NCI-H2029 treated with DMSO at 0.1 percent for 48 hours (cell line): Measurements from ENCODE around the gene ATXN3.

Source experiments
- DNase-seq: peaks from one replicate; lab custom pipeline; 2025; lab: John Stamatoyannopoulos, UW

The ATXN3 gene

DNA sequence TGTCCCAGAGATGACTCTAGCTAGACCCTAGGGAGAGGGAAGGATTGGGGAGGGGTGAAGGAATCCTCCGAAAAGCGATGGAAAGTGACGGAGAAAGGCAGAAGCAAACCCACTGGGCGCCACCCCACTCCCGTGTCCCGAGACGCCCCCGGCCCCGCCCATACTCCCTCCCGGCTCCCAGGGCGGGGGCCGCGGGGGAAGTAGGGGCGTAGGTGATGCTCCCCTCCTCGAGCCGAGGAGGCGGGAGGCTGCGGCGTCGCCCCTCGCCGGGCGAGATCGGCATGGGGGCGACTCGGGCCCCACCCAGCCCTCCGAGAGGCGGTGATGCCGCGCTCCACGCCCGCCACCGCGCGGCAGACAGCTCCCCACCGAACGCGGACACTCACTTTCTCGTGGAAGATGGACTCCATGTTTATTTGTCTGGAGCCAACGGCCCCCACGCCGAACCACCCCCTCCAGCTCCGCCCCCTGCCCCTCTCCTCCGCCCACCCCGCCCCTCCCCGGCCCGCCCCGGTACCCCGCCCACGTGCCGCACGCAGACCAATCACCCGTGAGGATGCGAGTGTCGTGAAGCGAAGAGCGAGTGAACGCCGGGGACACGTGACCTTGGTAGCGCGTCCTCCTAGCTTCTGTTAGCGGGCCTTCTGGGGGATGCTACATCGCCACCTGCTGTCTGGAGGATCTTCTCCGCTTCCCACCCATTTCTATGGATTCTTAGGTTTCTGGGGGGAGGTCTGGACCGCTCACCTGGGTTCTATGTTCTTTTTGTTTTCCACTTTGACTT is at the start of gene ATXN3:
TSS of gene ATXN3 (minus strand) at position 440 of the 784 bp plus-strand sequence. CDS start at position 410, 30 bp downstream.
- DNase-seq, result peak; percentile 63

DNA sequence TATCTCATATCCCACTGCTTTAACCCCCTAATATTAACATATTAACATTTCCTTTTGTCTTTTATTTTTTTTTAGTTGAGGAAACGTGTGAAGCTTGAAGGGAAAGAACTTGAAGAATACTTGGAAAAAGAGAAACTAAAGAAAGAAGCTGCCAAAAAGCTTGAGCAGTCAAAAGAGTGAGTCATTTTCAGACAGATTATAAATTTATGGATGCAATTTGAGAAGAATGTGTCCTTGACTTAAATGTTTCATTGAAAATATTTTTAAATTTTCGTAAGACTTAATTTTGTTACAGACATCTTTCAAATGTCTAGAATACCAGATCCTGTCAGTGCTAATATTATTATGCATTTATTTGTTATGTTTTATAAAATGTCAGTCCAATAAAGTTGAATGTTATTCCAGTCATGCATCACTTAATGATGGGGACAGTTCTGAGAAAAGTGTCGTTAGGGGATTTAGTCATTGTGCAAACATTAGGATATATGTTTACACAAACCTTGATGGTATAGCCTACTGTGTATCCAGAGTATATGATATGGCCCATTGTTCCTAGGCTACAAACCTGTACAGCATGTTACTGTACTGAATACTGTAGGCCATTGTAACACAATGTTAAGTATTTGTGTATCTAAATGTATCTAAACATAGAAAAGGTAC is 48.0 kb upstream of the ATXN3 start:
- DNase-seq, result no peak

DNA sequence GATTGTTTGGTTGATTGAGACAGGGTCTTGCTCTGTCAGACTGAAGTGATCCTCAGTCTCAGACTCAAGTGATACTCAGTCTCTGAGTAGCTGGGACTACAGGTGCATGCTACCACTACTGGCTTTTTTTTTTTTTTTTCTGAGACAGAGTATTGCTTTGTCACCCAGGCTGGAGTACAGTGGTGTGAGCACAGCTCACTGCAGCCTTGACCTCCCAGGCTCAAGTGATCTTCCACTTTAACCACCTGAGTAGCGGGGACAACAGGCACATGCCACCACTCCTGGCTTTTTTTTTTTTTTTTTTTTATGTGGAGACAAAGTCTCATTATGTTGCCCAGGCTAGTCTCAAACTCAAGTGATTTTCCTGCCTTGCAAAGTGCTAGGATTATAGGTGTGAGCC is 47.2 kb upstream of the ATXN3 start:
- DNase-seq, result no peak

DNA sequence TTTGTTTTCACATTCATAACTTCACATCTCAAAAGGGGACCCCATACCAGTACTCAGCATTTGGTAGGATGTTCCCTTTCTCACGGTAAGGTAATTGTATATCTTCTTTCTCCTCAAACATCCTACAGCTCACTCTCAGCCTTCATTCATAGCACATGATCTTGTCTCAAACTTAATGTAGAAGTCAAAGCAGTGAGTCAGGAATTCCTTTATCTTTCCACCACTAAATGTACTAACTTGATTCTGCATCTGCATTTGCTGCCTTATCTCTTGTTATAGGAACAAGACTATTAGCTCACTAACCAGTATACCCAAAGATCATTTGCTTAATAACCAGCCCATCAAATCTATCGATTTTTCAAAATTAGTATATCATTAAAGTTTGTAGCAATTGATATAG is 38.3 kb upstream of the ATXN3 start:
- no peak for DNase-seq

DNA sequence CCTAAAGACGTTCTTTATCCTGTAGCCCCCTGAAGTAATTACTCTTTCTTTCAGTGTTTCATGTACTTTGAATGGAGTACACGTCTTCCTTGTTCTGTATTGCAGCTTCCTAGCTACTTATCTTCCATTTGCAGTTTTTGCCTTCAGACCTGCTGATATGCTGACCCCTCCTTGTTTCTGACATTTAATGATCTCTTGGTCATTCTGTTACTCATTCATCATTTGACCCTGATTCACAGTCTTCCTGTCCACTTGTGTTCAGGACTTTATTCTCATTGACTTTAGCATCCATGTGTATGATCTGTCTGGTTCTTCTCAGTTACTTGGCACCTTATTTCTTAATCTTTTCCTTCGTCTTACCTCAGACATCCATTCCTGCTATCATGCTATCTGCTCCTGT is 37.6 kb upstream of the ATXN3 start:
- no peak for DNase-seq

DNA sequence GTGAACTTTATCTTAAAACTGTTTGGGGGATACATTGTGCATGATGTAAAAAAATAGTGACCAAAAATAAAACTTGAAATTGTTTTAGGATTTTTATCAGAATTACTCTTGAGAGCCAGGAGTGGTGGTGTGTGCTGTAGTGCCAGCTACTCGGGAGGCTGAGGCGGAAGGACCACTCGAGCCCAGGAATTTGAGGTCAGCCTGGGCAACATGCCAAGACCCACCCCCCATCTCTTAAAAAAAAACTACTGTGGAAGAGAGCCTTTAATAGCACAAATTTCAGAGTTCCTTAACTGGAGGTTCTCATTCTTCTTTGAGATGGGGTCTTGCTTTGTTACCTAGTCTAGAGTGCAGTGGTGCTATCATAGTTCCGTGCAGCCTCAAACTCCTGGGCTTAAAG is 36.9 kb upstream of the ATXN3 start:
- no peak for DNase-seq

DNA sequence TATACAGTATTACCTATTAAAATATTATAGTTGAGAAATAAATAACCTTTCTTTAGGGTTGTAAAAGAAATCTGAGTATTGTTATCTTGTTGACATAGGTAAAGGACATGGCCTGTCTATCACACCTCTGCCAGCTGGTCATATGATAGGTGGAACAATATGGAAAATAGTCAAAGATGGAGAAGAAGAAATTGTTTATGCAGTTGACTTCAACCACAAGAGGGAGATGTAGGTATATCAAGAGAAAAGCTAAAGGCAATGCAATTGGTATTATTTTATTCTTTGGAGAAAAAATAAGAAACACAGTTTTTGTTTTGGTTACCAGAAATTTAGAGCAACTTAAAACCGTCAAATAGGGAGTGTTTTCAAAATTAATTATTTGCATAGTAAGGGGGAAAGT is 28.9 kb upstream of the ATXN3 start:
- DNase-seq, result peak; percentile 20

DNA sequence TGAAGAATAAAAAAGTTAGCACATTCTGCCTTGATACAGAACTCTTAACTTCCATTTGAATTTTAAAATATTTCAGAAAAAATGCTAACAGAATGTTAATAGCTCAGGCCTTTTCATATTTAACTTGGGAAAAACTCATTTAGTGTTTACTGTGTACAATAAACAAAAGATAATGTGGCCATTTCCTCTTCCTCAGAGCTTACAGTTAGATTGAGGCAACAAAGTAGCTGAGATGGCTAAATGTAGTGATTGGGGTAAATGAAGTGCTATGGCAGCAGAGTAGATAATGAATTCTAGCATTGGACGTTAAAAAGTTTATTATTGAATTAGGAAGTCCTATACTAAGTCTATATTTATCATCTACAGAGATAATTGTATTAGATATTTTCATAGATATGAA is 28.1 kb upstream of the ATXN3 start:
- no peak for DNase-seq

DNA sequence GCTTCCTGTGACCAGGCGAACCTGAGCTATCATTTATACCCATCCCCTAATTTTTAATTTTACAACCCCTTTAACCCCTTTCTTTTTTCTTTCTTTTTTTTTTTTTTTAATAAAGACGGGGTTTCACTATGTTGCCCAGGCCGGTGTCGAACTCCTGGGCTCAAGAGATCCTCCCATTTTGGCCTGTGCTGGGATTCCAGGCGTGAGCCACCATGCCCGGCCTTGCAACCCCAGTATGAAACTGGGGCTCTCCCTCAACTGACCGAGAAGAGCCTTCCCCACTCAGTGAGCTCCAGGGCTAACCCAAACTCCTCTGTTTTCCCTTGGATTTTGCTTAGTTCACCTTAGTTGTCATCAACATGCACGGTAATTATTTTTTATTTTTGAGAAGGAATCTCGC is 16.4 kb upstream of the ATXN3 start:
- DNase-seq, result no peak

DNA sequence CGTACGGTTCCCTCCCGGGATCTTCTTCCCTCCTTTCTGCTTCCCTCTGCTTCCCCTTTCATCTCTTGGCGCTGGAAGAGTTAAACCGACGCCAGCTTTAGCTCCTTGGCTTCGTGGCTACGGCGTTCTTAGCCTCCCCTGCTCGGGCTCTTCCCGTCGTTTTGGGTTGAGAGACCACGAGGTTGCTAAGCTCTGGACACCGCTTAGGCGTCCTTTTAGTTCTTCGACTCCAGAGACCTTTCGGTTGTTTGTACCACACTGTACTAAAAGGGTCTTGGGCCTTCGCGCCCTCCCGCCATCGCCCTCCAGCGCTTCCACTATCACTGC is 15.9 kb upstream of the ATXN3 start:
- no peak for DNase-seq

DNA sequence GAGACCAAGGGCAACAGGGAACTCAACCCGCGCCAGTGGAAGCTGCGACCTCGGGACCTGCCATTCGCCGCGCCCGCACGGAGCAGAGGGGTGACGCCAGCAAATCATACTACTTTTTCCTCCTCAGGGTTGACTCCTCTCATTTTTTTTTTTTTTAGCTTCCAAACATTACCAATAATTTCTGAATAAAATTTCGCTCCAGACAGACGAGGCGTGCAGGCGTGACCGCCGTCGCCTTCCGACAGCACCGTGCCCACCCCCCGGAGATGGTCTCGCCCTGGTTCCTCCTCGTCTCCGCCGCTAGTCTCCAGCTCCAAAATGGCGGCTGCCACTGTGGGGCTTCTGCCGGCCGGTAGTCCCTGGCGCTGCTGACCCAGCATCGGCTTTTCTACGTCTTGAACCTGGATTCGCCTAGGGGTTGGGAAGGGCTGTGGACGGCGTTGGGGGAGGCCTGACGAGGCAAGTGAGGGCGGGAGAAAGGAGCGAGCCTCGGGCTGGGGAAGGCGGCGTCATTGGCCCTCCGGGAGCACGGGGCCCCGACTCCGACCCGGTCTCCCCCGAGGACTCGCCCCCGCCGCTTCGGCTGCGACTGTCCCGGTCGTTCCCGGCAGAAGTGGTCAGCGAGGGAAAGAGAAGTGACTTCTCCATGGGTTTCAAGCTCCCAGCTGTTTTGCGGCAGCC is 15.4 kb upstream of the ATXN3 start, which contains the start of the genes CPSF2 and NDUFB1:
TSS of gene CPSF2 (plus strand) at position 300 of the 681 bp plus-strand sequence. CDS start 9,016 bp downstream, outside the sequence.
TSS of gene NDUFB1 (minus strand) at position 37 of the 681 bp plus-strand sequence. CDS start 4,069 bp downstream, outside the sequence.
- DNase-seq, result peak; percentile 55

DNA sequence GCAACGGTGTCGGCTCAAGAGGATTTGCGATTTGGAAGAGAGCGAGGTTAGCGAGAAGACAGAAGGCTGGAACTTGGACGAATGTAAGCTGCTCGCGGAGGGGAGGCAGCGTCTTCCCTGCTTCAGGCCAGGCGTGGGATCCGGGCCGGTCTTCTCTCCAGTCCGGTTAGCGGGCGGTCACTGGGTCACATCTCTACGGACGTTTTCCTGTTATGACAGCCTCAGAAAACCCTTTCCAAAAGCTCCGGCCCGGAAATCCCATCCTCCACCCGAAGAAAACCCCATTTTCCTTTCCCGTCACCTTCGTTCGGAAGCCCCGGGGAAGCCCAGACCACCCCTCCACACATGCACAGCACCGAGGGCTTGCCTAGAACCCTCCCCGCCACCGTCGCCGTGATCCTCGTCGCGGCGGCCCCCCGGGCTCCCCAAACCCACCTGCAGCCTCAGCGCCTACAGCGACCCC is 14.9 kb upstream of the ATXN3 start:
- no peak for DNase-seq

DNA sequence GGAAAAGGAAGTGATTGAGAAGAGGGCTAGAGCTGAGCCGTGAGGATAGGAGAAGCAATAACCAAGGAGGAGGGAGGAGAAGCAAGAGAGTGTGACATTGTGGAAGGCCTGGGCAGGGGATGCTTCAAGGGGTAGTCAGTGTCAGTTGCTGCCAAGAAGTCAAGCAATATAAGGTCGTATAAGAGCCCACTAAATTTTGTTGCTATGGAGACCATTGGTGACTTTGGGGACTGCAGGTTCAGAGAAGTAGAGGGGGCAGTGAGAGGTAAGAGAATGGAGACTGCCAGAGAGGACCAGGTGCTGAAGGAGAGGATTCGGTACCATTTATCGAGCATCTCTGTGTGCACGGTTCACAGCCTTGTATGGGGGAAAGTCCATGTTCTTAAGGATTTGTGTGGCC is 3.1 kb upstream of the ATXN3 start:
- no peak for DNase-seq

DNA sequence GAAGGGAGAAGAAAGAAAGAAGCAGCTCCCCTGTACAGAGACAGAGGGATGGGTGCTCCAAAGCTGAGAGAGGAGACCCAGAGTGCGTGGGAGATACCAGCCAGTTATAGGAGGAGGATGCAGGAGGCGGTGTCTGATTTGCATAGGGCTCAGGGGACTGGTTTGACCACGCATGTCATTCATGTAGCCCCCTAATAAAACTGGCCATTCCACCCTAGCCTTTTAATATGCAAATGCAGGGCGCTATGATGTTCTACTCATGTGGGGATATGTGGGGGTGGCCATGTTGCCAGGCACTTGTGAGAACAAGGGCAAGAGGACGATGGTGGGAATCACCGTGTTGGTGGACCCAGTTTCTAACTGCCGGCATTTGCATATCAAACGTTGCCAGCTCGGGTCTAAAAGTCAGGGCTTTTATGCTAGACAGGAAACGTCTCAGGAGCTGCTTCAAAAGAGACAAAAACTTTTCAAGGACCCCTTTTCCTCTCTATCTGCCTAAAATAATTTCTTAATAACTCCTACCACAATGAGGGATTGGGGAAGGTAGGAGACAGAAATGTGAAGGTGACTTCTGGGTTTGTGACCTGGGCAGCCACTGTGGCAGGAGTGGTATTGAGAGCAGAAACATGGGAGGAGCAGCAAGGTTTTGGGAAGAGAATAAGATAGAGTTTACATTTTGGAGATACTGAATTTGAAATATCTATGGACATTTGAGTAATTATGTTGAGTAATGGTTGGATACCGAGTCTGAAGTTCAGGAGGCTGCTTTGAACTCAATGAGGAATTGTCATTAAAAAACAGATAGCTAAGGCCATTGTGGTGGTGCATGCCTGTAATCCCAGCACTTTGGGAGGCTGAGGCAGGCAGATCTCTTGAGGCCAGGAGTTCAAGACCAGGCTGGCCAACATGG is 2.2 kb upstream of the ATXN3 start:
- DNase-seq, result no peak

DNA sequence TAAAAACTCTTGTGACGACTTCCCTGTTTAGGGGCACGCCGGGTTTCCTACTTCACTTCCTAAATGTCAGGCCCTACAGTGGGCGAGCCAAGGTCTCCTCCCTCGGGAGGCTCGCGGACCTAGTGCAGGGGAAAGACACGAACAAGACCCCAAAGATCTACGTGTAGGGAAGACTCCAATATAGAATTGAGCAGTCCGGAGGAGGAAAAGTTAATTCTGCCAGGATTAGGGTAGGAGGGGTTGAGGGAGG is 564 bp downstream of the ATXN3 start:
- DNase-seq, result no peak

DNA sequence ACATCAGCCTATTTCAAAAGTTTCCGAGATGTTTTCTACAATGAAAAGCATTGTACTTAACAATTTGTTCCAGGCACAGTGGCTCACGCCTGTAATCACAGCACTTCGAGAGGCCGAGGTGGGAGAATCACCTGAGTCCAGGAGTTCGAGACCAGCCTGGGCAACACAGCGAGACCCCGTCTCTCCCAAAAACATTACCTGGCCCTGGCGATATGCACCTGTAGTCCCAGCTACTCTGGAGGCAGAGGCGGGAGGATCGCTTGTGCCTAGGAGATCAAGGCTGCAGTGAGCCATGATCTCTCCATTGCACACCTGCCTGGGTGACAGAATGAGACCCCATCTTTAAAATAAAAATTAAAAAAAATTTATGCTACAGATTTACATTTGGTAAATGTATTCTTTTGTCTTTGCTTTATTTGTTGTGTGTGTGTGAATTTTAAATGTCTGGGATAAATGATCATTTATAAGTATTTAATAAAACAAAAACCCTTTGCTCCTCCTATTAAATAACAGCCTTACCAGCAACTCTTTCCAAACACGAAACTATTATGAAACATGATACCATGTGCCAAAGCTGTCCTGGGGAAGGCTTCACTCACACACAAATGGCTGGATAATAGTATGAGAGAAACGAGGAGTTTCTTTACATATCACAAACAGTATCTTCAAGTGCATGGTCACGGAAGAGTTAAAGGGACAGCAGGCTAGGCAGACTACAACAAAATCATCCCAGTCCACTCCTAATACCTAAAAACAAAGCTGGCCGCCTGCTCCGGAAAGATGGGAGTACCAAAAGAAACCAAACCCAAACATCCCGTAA is 1.1 kb downstream of the ATXN3 start:
- DNase-seq, result no peak

DNA sequence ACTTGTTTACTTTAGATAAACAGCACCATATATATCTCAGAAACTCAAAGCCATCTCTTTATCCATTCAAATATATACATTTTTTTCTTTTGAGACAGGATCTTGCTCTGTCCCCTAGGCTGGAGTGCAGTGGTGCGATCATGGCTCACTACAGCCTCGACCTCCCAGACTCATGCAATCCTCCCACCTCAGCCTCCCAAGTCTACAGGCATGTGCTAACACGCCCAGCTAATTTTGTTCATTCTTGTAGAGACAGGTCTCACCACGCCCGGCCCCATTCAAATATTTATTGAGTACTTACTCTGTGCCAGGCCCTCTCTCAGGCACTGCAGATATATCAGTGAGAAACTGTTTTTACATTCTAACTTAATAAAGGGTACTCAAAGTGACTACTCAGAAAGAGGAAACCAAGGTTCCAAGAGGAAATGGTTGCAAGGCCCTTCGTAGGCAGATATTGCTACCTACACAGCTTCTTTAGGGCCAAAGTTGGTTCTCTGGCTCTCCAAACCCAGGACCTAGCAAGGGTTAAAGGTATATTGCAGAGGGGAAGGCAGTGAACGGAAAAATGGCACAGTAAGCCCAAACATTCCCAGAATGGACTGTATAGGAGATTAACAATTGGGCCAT is 2.9 kb downstream of the ATXN3 start:
- no peak for DNase-seq

DNA sequence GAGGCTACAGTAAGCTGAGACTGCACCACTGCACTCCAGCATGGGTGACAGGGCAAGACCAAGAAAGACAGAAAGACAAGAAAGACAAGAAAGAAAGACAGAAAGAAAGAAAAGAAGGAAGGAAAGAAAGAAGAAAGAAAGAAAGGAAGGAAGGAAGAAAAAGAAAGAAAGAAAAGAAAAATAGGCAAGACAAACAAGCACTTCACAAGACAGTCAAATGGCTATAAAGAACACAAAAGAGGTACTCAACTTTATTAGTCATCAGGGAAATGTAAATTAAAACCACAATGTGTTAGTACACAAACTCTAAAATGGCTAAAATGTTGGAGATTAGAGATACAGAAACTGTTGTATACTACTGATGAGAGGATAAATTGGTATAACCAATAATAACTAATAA is 6.6 kb downstream of the ATXN3 start:
- DNase-seq, result no peak

DNA sequence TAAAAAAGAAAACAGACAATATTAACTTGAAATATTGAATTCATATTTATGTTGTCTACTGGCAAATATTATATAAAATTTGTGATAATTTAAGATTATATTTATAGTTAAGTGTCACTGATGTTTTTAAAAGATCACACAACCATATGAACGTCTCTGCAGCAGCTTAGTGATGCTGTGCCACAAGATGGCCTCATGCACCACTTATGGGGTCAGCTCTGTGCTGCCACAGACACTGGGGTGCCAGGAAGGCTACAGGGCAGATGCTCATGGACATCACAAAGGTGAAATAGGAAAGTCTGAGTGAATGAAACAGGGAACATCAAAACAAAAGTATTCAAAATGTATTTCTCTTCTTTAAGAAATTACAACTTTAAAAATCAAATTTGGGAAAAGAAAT is 13.1 kb downstream of the ATXN3 start:
- DNase-seq, result no peak

DNA sequence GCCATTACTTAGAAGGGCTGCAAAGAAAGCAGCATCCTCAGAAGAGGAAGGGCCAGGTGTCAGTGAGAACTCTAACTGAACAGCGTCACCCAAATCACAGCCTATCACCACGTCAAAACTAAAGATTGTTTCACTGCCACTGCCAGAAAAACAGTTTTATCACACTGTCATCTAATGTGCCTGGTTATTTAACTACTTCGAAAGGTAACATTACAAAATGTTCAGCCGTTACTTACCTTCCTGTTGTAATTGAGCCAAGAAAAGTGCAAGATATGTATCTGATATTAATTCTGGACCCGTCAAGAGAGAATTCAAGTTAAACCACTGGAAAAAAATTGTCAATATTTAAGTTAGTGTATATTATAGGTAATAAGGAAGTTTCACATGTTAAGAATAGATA is 17.9 kb downstream of the ATXN3 start:
- no peak for DNase-seq

DNA sequence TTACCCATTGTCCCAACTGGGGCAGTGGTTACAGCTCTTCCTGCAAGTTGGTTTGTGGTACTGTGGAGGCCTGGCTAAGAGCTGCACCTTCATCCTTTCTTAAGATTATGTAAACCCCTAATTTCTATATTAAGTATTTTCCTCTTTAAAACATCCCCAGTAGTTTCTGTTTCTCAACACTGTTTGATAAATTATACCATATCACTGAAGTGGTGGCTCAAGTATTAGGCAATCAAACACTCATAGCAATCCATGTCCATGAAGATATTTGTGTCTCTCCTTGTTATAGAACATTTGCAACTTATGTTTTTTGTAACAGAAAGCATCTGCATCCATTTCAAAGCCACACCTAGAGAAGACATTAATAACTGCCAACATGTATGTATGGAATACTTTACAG is 31.8 kb downstream of the ATXN3 start:
- no peak for DNase-seq
